HEK293T (cell line): ENCODE data around the gene PPM1L.

Experiments used
- CTCF ChIA-PET: fragments of 350-600 bp; formaldehyde crosslinking; extraction: SDS; loops from one replicate; lab custom pipeline; 2021; ENCODE audit warnings: antibody characterized with exemption, inconsistent platforms; lab: Yijun Ruan, JAX
- POLR2A ChIA-PET: fragments of 350-600 bp; formaldehyde crosslinking; extraction: SDS; loops from one replicate; lab custom pipeline; 2020; ENCODE audit warnings: antibody characterized with exemption, inconsistent platforms; lab: Yijun Ruan, JAX
- DNase-seq: peaks from one replicate; pipeline ENCODE4 v3.0.0; 2012; ENCODE audit warnings: mixed read lengths; ENCODE audit errors: extremely low spot score
- ARNT ChIP-seq: fragments of 450-650 bp; IDR thresholded peaks from 2 replicates; pipeline ENCODE4 v1.6.1; 2017; ENCODE audit warnings: mild to moderate bottlenecking
- BHLHE40 ChIP-seq: fragments of 450-650 bp; IDR thresholded peaks from 2 replicates; pipeline ENCODE4 v1.6.1; 2016; ENCODE audit warnings: mild to moderate bottlenecking, moderate library complexity, borderline replicate concordance
- CTBP1 ChIP-seq: fragments of 450-650 bp; IDR thresholded peaks from 2 replicates; pipeline ENCODE4 v1.6.1; 2016; ENCODE audit warnings: borderline replicate concordance
- ELF4 ChIP-seq: fragments of 450-650 bp; IDR thresholded peaks from 2 replicates; pipeline ENCODE4 v1.6.1; 2017; ENCODE audit warnings: antibody characterized with exemption
- FOXA1 ChIP-seq: fragments of 450-650 bp; IDR thresholded peaks from 2 replicates; pipeline ENCODE4 v1.6.1; 2016; ENCODE audit warnings: mild to moderate bottlenecking
- FOXK2 ChIP-seq: fragments of 450-650 bp; IDR thresholded peaks from 2 replicates; pipeline ENCODE4 v1.6.1; 2016; ENCODE audit warnings: mild to moderate bottlenecking
- FOXM1 ChIP-seq: fragments of 450-650 bp; IDR thresholded peaks from 2 replicates; pipeline ENCODE4 v1.6.1; 2017; ENCODE audit warnings: mild to moderate bottlenecking, borderline replicate concordance
- HDGF ChIP-seq: fragments of 450-650 bp; IDR thresholded peaks from 2 replicates; pipeline ENCODE4 v1.6.1; 2017; ENCODE audit warnings: antibody characterized with exemption, borderline replicate concordance
- L3MBTL2 ChIP-seq: fragments of 450-650 bp; conservative IDR thresholded peaks from 2 replicates; pipeline ENCODE4 v1.6.1; 2016; ENCODE audit warnings: mild to moderate bottlenecking
- LEF1 ChIP-seq: fragments of 450-650 bp; IDR thresholded peaks from 2 replicates; pipeline ENCODE4 v1.6.1; 2017; ENCODE audit warnings: mild to moderate bottlenecking, borderline replicate concordance
- NFRKB ChIP-seq: fragments of 450-650 bp; IDR thresholded peaks from 2 replicates; pipeline ENCODE4 v1.6.1; 2016; ENCODE audit warnings: mild to moderate bottlenecking, moderate library complexity
- PKNOX1 ChIP-seq: fragments of 450-650 bp; IDR thresholded peaks from 2 replicates; pipeline ENCODE4 v1.6.1; 2016
- SP1 ChIP-seq: fragments of 450-650 bp; IDR thresholded peaks from 2 replicates; pipeline ENCODE4 v1.6.1; 2017
- SUZ12 ChIP-seq: fragments of 450-650 bp; IDR thresholded peaks from 2 replicates; pipeline ENCODE4 v1.6.1; 2016; ENCODE audit warnings: mild to moderate bottlenecking
- TARDBP ChIP-seq: fragments of 450-650 bp; IDR thresholded peaks from 2 replicates; pipeline ENCODE4 v1.6.1; 2016
- ZNF384 ChIP-seq: fragments of 450-650 bp; IDR thresholded peaks from 2 replicates; pipeline ENCODE4 v1.6.1; 2016

PPM1L gene

GRCh38 chr3:160778480-160778879 is 22.4 kb downstream of the PPM1L start:
- POLR2A ChIA-PET, result no interaction called here
- CTCF ChIA-PET, result no interaction called here

GRCh38 chr3:160779040-160779439 is 23.0 kb downstream of the PPM1L start:
- ChIA-PET CTCF (no interaction called here), POLR2A (no interaction called here)
- no peak for DNase-seq
- no peak for TF ChIP-seq FOXK2

More at GRCh38 chr3:160778480-160778879, 22.4 kb downstream of the PPM1L start:
- TF ChIP-seq PKNOX1 (no peak), BHLHE40 (no peak), ELF4 (no peak), HDGF (no peak), FOXM1 (no peak), FOXK2 (no peak), SUZ12 (no peak), NFRKB (no peak), TARDBP (no peak)
- no peak for DNase-seq

DNA sequence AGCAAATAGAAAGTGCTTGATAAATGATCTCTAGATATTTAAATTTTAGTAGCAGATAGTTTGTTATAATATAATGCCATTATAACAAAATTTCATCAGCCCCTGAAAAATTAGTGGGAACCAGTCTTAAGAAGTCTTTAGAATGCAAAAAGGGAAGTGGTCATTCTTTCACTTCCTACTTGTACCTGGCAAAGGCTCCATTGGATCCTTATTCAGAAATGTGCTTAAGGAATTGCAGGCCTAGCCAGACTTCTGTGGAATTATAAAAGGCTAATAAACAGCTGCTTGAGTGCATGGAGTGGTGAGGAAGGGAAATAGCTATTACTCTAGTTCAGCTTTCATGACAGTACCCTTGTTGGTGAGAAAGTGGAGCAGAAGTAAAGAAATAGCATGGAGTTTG is 24.2 kb downstream of the PPM1L start:
- POLR2A ChIA-PET, result interaction anchor here (1.0 kb wide), 1 partner anchor 31 kb away, joined by 3 read pairs; no protein-coding TSS in a partner anchor
- TF ChIP-seq FOXK2 (no peak), SUZ12 (no peak), FOXM1 (no peak), ELF4 (no peak), SP1 (no peak), BHLHE40 (no peak), HDGF (no peak), LEF1 (no peak), CTBP1 (no peak), PKNOX1 (no peak), L3MBTL2 (no peak)
- no peak for DNase-seq
- CTCF ChIA-PET, result no interaction called here

GRCh38 chr3:160781402-160781801 is 25.4 kb downstream of the PPM1L start:
- ChIA-PET CTCF (no interaction called here), POLR2A (interaction anchor here (1.0 kb wide), 1 partner anchor 30 kb away, joined by 3 read pairs; no protein-coding TSS in a partner anchor)
- DNase-seq, result no peak
- no peak for TF ChIP-seq CTBP1
- no peak for TF ChIP-seq ZNF384
- no peak for TF ChIP-seq SP1
- TF ChIP-seq LEF1, result no peak
- no peak for TF ChIP-seq BHLHE40
- TF ChIP-seq ELF4, result no peak
- TF ChIP-seq ARNT, result no peak
- TF ChIP-seq L3MBTL2, result no peak
- TF ChIP-seq FOXK2, result no peak
- no peak for TF ChIP-seq HDGF
- no peak for TF ChIP-seq PKNOX1
- no peak for TF ChIP-seq TARDBP
- TF ChIP-seq FOXA1, result no peak
- no peak for TF ChIP-seq NFRKB
- no peak for TF ChIP-seq SUZ12
- TF ChIP-seq FOXM1, result no peak

DNA sequence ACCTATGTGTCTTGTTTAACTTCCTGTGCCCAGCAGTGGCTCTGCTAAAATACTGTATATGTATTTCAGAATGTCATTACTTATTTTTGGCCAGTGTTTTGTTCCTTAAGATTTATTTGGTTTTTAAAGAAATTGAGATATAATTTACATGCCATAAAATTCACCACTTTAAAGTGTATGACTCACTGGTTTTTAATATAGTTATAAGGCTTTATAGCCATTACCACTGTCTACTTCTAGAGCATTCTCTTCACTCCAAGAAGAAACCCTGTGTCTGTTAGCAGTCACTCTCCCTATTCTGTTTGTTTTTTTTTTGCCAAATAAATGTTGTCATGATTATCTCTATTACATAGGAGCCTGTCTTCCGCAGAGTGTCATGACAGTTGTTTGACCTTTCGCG is 25.8 kb downstream of the PPM1L start:
- TF ChIP-seq FOXA1 (no peak), ARNT (no peak), ELF4 (no peak), HDGF (no peak), L3MBTL2 (no peak), NFRKB (no peak)
- POLR2A ChIA-PET, result no interaction called here
- no peak for DNase-seq
- CTCF ChIA-PET, result no interaction called here

- DNase-seq, result no peak
- CTCF ChIA-PET, result no interaction called here
- POLR2A ChIA-PET, result no interaction called here
- TF ChIP-seq ZNF384 (no peak), L3MBTL2 (no peak), FOXA1 (no peak), FOXK2 (no peak), FOXM1 (no peak), NFRKB (no peak), SUZ12 (no peak), LEF1 (no peak), CTBP1 (no peak), SP1 (no peak), ARNT (no peak), HDGF (no peak), BHLHE40 (no peak), TARDBP (no peak), ELF4 (no peak), PKNOX1 (no peak)
These were observed 28.8 kb downstream of the PPM1L start for GRCh38 chr3:160784853-160785252.
